ENCODE data around the gene KCTD11. TPM values are rescaled to one million over a fixed set of nuclear protein-coding genes. Genes with fewer than 3 reads are reported as not detected.

KCTD11 gene
- total and polyA plus RNA-seq, 10 of the 15 experiments (the other 5 are each of a cell fraction or from before 2014, with no cell fraction given), result 0.05 to 7.3 (median 2.9) TPM

DNA sequence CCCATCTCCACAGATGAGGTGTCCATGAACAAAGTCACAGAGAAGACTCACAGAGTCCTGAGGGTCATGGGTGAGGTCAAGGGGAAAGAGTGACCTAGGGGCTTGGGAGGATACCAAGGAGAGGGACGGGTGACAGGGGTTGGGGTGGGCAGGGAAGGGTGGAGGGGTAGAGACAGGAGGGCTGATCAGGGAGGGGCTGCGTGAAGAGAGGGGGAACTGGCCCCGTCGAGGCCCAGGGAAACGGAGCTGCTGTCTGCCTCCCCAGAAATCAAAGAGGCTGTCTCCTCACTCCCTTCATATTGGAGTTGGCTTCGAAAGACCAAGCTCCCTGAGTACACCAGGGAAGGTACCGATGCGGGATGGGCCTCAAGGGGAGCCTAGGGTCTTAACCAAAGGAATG, 3.6 kb downstream of the KCTD11 start (continued):
- TF ChIP-seq ETV6 (conservative IDR thresholded peaks at IDR 0.05 in 1 of 2, IDR thresholded peaks at IDR 0.05 in 1 of 2; ENCODE audit: borderline replicate concordance in 1 of 2, low read depth in 1 of 2) (no peak), SREBF2 (IDR thresholded peaks at IDR 0.05; ENCODE audit: low read length) (no peak), BHLHE40 (IDR thresholded peaks at IDR 0.05; ENCODE audit: borderline replicate concordance in 1 of 2, low read depth in 2 of 2, low read length in 1 of 2) (no peak), RUNX3 (IDR thresholded peaks at IDR 0.05; ENCODE audit: low read length) (no peak), NRF1 (conservative IDR thresholded peaks at IDR 0.05; ENCODE audit: low read depth, low read length) (no peak), ZSCAN29 (IDR thresholded peaks at IDR 0.05) (no peak), KDM1A (IDR thresholded peaks at IDR 0.05; ENCODE audit: borderline replicate concordance) (no peak), ZNF217 (IDR thresholded peaks at IDR 0.05) (no peak), MYB (IDR thresholded peaks at IDR 0.05; ENCODE audit: borderline replicate concordance, low read depth, low read length) (no peak), RELA (IDR thresholded peaks at IDR 0.05; ENCODE audit: borderline replicate concordance, partially characterized antibody) (no peak)

DNA sequence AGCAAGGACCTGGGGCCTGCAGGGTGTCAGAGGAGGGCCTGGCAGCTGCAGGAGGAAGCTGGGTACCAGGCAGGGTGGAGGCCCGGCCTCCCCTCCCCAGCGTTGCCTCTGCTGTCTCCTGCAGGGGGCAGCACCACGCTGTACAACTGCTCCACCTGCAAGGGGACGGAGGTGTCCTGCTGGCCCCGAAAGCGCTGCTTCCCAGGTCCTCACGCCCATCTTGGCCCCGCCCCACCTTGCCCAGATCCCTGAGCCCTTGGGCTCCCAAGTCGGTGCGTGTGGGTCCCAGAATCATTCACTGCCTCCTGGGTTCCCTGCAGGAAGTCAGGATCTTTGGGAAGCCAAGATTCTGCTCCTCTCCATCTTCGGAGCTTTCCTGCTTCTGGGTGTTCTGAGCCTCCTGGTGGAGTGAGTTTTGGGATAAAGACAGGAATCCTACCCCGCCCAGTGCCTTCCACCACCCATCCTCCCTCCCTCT, 4.1 kb downstream of the KCTD11 start:
- Histone ChIP-seq H3K9ac (ENCODE audit: control insufficient read depth, insufficient read depth, low read length) (no peak overlapping the region), H3K4me1 (ENCODE audit: control insufficient read depth, insufficient read depth, low read length) (peaks cover 18% of the 10 kb centered on the region), H3K27me3 (replicated peaks in 1 of 2; ENCODE audit: control insufficient read depth in 2 of 2, insufficient read depth in 2 of 2, low read length in 1 of 2) (no peaks in the 10 kb centered on the region), H3K9me3 (replicated peaks; ENCODE audit: control insufficient read depth, insufficient read depth, low read length) (no peaks in the 10 kb centered on the region), H2AFZ (ENCODE audit: control insufficient read depth, low read depth, low read length) (peak overlapping the region; percentile 30; the same call in 1 of the 2 replicates), H3K4me3 (no peak overlapping the region), H3K4me2 (ENCODE audit: control insufficient read depth, insufficient read depth) (no peak overlapping the region), H3K79me2 (ENCODE audit: control insufficient read depth, insufficient read depth, low read length) (peaks cover 7% of the 10 kb centered on the region), H4K20me1 (ENCODE audit: control insufficient read depth, insufficient read depth) (no peaks in the 10 kb centered on the region), H3K36me3 (ENCODE audit: control insufficient read depth in 2 of 2, insufficient read depth in 2 of 2, low read length in 1 of 2) (no peaks in the 10 kb centered on the region), H3K27ac (ENCODE audit: control insufficient read depth, insufficient read depth) (no peak overlapping the region)
- BruUV-seq (replicated peaks), result no TSS peak
- ChIA-PET CTCF (interaction anchor here (0.6 to 4.0 kb wide), 54 partner anchors 11 to 651 kb away, joined by 3 to 58 read pairs (median 4); partner anchors contain the start of genes ACAP1, CD68, KDM6B and MPDU1), RAD21 (ENCODE audit: unreplicated experiment) (interaction anchor here (0.6 to 3.6 kb wide), 15 partner anchors 19 to 361 kb away, joined by 3 to 31 read pairs (median 4); partner anchors contain the start of genes ACAP1, DNAH2, MPDU1 and TMEM102), SMC1A (ENCODE audit: uncharacterized antibody, unreplicated experiment) (interaction anchor here (0.6 to 2.4 kb wide), 15 partner anchors 20 to 331 kb away, joined by 3 to 10 read pairs (median 4); partner anchors contain the start of genes ACAP1, SLC2A4, TMEM256 and TP53), POLR2A (interaction anchor here (0.6 to 1.5 kb wide), 5 partner anchors 80 to 331 kb away, joined by 3 to 9 read pairs (median 3); partner anchors contain the start of genes TMEM102, TP53 and WRAP53)
- intact Hi-C loops (cut with micrococcal nuclease; ENCODE audit: unreplicated experiment) (loop anchor here (2.0 kb wide), 1 partner anchor 205 kb away; the partner anchor contains the start of gene SENP3), in situ Hi-C loops (cut with MboI) (no loop called here)
- DNase-seq (ENCODE audit: low read depth, low spot score), result no peak
- FAIRE-seq, result peak; percentile 98
- ATAC-seq, result peak; percentile 69
- WGBS (ENCODE audit: insufficient coverage, insufficient replicate concordance, low lambda C conversion rate, missing lambda C conversion rate), result 4% methylated on average over 12 of the region's 12 CpGs
- TF ChIP-seq BHLHE40 (IDR thresholded peaks at IDR 0.05; ENCODE audit: borderline replicate concordance in 1 of 2, low read depth in 2 of 2, low read length in 1 of 2) (peak in 1 of 2 experiments; percentile 40; a peak in 2 of 4 replicates), MXI1 (IDR thresholded peaks at IDR 0.05; ENCODE audit: low read depth, low read length) (no peak), NBN (IDR thresholded peaks at IDR 0.05) (peak; percentile 68; the same call in 1 of the 2 replicates), RB1 (IDR thresholded peaks at IDR 0.05; ENCODE audit: borderline replicate concordance) (peak; percentile 54; the same call in 1 of the 2 replicates), RUNX3 (IDR thresholded peaks at IDR 0.05; ENCODE audit: low read length) (no peak), CREB1 (IDR thresholded peaks at IDR 0.05; ENCODE audit: low read depth) (no peak), GATAD2B (conservative IDR thresholded peaks at IDR 0.05; ENCODE audit: low read depth) (peak; percentile 68; the same call in 1 of the 2 replicates), ZNF207 (IDR thresholded peaks at IDR 0.05; ENCODE audit: borderline replicate concordance) (0 out of 2 replicates have a peak, but pooled peaks have one; percentile 42), MYB (IDR thresholded peaks at IDR 0.05; ENCODE audit: borderline replicate concordance, low read depth, low read length) (no peak)
- TF ChIP-seq, protein P1, sequence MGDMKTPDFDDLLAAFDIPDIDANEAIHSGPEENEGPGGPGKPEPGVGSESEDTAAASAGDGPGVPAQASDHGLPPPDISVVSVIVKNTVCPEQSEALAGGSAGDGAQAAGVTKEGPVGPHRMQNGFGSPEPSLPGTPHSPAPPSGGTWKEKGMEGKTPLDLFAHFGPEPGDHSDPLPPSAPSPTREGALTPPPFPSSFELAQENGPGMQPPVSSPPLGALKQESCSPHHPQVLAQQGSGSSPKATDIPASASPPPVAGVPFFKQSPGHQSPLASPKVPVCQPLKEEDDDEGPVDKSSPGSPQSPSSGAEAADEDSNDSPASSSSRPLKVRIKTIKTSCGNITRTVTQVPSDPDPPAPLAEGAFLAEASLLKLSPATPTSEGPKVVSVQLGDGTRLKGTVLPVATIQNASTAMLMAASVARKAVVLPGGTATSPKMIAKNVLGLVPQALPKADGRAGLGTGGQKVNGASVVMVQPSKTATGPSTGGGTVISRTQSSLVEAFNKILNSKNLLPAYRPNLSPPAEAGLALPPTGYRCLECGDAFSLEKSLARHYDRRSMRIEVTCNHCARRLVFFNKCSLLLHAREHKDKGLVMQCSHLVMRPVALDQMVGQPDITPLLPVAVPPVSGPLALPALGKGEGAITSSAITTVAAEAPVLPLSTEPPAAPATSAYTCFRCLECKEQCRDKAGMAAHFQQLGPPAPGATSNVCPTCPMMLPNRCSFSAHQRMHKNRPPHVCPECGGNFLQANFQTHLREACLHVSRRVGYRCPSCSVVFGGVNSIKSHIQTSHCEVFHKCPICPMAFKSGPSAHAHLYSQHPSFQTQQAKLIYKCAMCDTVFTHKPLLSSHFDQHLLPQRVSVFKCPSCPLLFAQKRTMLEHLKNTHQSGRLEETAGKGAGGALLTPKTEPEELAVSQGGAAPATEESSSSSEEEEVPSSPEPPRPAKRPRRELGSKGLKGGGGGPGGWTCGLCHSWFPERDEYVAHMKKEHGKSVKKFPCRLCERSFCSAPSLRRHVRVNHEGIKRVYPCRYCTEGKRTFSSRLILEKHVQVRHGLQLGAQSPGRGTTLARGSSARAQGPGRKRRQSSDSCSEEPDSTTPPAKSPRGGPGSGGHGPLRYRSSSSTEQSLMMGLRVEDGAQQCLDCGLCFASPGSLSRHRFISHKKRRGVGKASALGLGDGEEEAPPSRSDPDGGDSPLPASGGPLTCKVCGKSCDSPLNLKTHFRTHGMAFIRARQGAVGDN (IDR thresholded peaks at IDR 0.05), result no peak
- TF ChIP-seq, protein P2, sequence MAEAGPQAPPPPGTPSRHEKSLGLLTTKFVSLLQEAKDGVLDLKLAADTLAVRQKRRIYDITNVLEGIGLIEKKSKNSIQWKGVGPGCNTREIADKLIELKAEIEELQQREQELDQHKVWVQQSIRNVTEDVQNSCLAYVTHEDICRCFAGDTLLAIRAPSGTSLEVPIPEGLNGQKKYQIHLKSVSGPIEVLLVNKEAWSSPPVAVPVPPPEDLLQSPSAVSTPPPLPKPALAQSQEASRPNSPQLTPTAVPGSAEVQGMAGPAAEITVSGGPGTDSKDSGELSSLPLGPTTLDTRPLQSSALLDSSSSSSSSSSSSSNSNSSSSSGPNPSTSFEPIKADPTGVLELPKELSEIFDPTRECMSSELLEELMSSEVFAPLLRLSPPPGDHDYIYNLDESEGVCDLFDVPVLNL (IDR thresholded peaks at IDR 0.05; ENCODE audit: low read depth, low read length), result no peak

All from GM12878 (cell line).